T-helper 1 cell treated with Interleukin-12 subunit alpha and Interleukin-12 subunit beta and Interleukin-4 antibody, amounts not matched to agents 30 μg/mL and 1 μg/mL, for 36 hours (primary cell): Measurements from ENCODE around the gene DSC2.
"Not testable (repeated sequence)": the region's sequence is repeated elsewhere in the genome, so short reads cannot be mapped to it uniquely, and the experiment has no call there.

Experiments
- H3K27ac Mint-ChIP-seq: one replicate; pipeline ENCODE4 v1.8.0; 2021; ENCODE audit warnings: mild to moderate bottlenecking, mixed read lengths
- H3K27me3 Mint-ChIP-seq: one replicate; pipeline ENCODE4 v1.8.0; 2021; ENCODE audit warnings: low read depth, mixed read lengths
- H3K36me3 Mint-ChIP-seq: one replicate; pipeline ENCODE4 v1.8.0; 2021; ENCODE audit warnings: low read depth, mixed read lengths
- H3K4me1 Mint-ChIP-seq: one replicate; pipeline ENCODE4 v1.8.0; 2021; ENCODE audit warnings: low read depth, mixed read lengths
- H3K4me3 Mint-ChIP-seq: one replicate; pipeline ENCODE4 v1.8.0; 2021; ENCODE audit warnings: mild to moderate bottlenecking, moderate library complexity, mixed read lengths
- H3K9me3 Mint-ChIP-seq: one replicate; pipeline ENCODE4 v1.8.0; 2021; ENCODE audit warnings: mixed read lengths

Gene DSC2

GRCh38 chr18:31042406-31043181 is 59.6 kb downstream of the DSC2 start, which contains the start of gene DSC3:
DSC3 (minus strand) TSS chr18:31042742; CDS start chr18:31042660, 82 bp downstream.
- Mint-ChIP-seq H3K36me3 (peaks cover 3% of the 10 kb centered on the region), H3K9me3 (peaks cover 13% of the 10 kb centered on the region), H3K27ac (peak within 1 kb of the TSS; percentile 62), H3K27me3 (peaks cover 38% of the 10 kb centered on the region), H3K4me3 (no peak within 1 kb of the TSS), H3K4me1 (no peaks in the 10 kb centered on the region)

GRCh38 chr18:31042084-31042405 is 60.2 kb downstream of the DSC2 start:
- no peak overlapping the region for H3K4me3 Mint-ChIP-seq
- no peaks in the 10 kb centered on the region for H3K4me1 Mint-ChIP-seq
- peaks cover 3% of the 10 kb centered on the region for H3K36me3 Mint-ChIP-seq
- H3K9me3 Mint-ChIP-seq = peaks cover 13% of the 10 kb centered on the region
- peaks cover 38% of the 10 kb centered on the region for H3K27me3 Mint-ChIP-seq
- H3K27ac Mint-ChIP-seq = no peak overlapping the region

GRCh38 chr18:31041271-31042083 is 60.7 kb downstream of the DSC2 start:
- peaks cover 3% of the 10 kb centered on the region for H3K36me3 Mint-ChIP-seq
- H3K27me3 Mint-ChIP-seq = peaks cover 38% of the 10 kb centered on the region
- peaks cover 13% of the 10 kb centered on the region for H3K9me3 Mint-ChIP-seq
- peak overlapping the region; percentile 31 for H3K27ac Mint-ChIP-seq
- no peak overlapping the region for H3K4me3 Mint-ChIP-seq
- H3K4me1 Mint-ChIP-seq = no peaks in the 10 kb centered on the region

GRCh38 chr18:31040686-31041270 is 61.4 kb downstream of the DSC2 start:
- Mint-ChIP-seq H3K27me3 (peaks cover 38% of the 10 kb centered on the region), H3K4me1 (no peaks in the 10 kb centered on the region), H3K36me3 (peaks cover 3% of the 10 kb centered on the region), H3K4me3 (no peak overlapping the region), H3K9me3 (peaks cover 13% of the 10 kb centered on the region), H3K27ac (no peak overlapping the region)

GRCh38 chr18:31039426-31039825 is 62.8 kb downstream of the DSC2 start:
- Mint-ChIP-seq H3K9me3 (peaks cover 13% of the 10 kb centered on the region), H3K36me3 (peaks cover 3% of the 10 kb centered on the region), H3K27me3 (peaks cover 38% of the 10 kb centered on the region), H3K27ac (no peak overlapping the region), H3K4me3 (no peak overlapping the region), H3K4me1 (no peaks in the 10 kb centered on the region)

GRCh38 chr18:31037686-31038085 is 64.5 kb downstream of the DSC2 start:
- H3K27ac Mint-ChIP-seq, H3K4me3 Mint-ChIP-seq, H3K9me3 Mint-ChIP-seq, H3K36me3 Mint-ChIP-seq, H3K4me1 Mint-ChIP-seq: not testable (repeated sequence)
- peaks cover 23% of the 10 kb centered on the region for H3K27me3 Mint-ChIP-seq

GRCh38 chr18:31034541-31034940 is 67.7 kb downstream of the DSC2 start:
- H3K4me3 Mint-ChIP-seq = no peak overlapping the region
- H3K9me3 Mint-ChIP-seq = peaks cover 4% of the 10 kb centered on the region
- no peaks in the 10 kb centered on the region for H3K4me1 Mint-ChIP-seq
- H3K27ac Mint-ChIP-seq = no peak overlapping the region
- no peaks in the 10 kb centered on the region for H3K27me3 Mint-ChIP-seq
- H3K36me3 Mint-ChIP-seq = no peaks in the 10 kb centered on the region

GRCh38 chr18:31030574-31031278 is 71.5 kb downstream of the DSC2 start:
- H3K27me3 Mint-ChIP-seq = no peaks in the 10 kb centered on the region
- peaks cover 4% of the 10 kb centered on the region for H3K9me3 Mint-ChIP-seq
- H3K4me3 Mint-ChIP-seq = no peak overlapping the region
- H3K27ac Mint-ChIP-seq = no peak overlapping the region
- H3K36me3 Mint-ChIP-seq = no peaks in the 10 kb centered on the region
- H3K4me1 Mint-ChIP-seq = no peaks in the 10 kb centered on the region

GRCh38 chr18:31015715-31016434 is 86.3 kb downstream of the DSC2 start:
- H3K36me3 Mint-ChIP-seq = no peaks in the 10 kb centered on the region
- H3K9me3 Mint-ChIP-seq = no peaks in the 10 kb centered on the region
- no peaks in the 10 kb centered on the region for H3K4me1 Mint-ChIP-seq
- H3K27me3 Mint-ChIP-seq = no peaks in the 10 kb centered on the region
- no peak overlapping the region for H3K4me3 Mint-ChIP-seq
- no peak overlapping the region for H3K27ac Mint-ChIP-seq

GRCh38 chr18:31011455-31011854 is 90.8 kb downstream of the DSC2 start:
- not testable (repeated sequence) for H3K36me3 Mint-ChIP-seq, H3K4me1 Mint-ChIP-seq, H3K27ac Mint-ChIP-seq, H3K27me3 Mint-ChIP-seq, H3K4me3 Mint-ChIP-seq, H3K9me3 Mint-ChIP-seq

GRCh38 chr18:31010601-31011000 is 91.6 kb downstream of the DSC2 start:
- no peaks in the 10 kb centered on the region for H3K27me3 Mint-ChIP-seq
- H3K36me3 Mint-ChIP-seq = no peaks in the 10 kb centered on the region
- H3K27ac Mint-ChIP-seq = no peak overlapping the region
- no peaks in the 10 kb centered on the region for H3K4me1 Mint-ChIP-seq
- H3K9me3 Mint-ChIP-seq = no peaks in the 10 kb centered on the region
- no peak overlapping the region for H3K4me3 Mint-ChIP-seq
